Gastrocnemius medialis (tissue), 4 donors: Measurements from ENCODE around the gene C2CD4C. TPM values are rescaled to one million over a fixed set of nuclear protein-coding genes. Genes with fewer than 3 reads are reported as not detected.

Source experiments
- ATAC-seq, 2 donors: fragments of 150-250 bp; one replicate each; pipeline ENCODE4 v1.9.1; 2016
- DNase-seq, 2 donors: peaks; one replicate each; pipeline ENCODE4 v3.0.0-alpha.2; 2019
- H3K27ac ChIP-seq, 4 donors: fragments of 200-600 bp; sonication (generic); 1 replicate in 1 of 4; 2 replicates in 3 of 4; pipeline ENCODE4 v1.5.1; 2016 to 2018; ENCODE audit warnings: mild to moderate bottlenecking in 2 of 4, moderate library complexity in 1 of 4
- H3K27me3 ChIP-seq, 3 donors: fragments of 200-600 bp; sonication (generic) in 2 of 3; 1 replicate in 1 of 3; 2 replicates in 2 of 3; pipeline versions ENCODE4 v1.5.1 to v1.6.0; 2016 to 2019; ENCODE audit warnings: mild to moderate bottlenecking in 1 of 3, moderate library complexity in 1 of 3
- H3K36me3 ChIP-seq, 2 donors: fragments of 200-600 bp; sonication (generic) in 1 of 2; one replicate each; pipeline ENCODE4 v1.5.1; 2017 to 2018
- H3K4me1 ChIP-seq, 2 donors: fragments of 200-600 bp; sonication (generic) in 1 of 2; one replicate each; pipeline ENCODE4 v1.5.1; 2016 to 2017; ENCODE audit warnings: mild to moderate bottlenecking in 2 of 2
- H3K4me3 ChIP-seq, 4 donors: fragments of 200-600 bp; sonication (generic) in 3 of 4; 1 replicate in 1 of 4; 2 replicates in 3 of 4; pipeline ENCODE4 v1.5.1; 2016 to 2019; ENCODE audit warnings: mild to moderate bottlenecking in 2 of 4
- H3K9me3 ChIP-seq, 3 donors: fragments of 200-600 bp; sonication (generic) in 2 of 3; 1 replicate in 1 of 3; 2 replicates in 2 of 3; pipeline ENCODE4 v1.5.1; 2016 to 2019
- POLR2A ChIP-seq, 2 donors: fragments of 450-650 bp; IDR thresholded peaks; one replicate each; pipeline ENCODE4 v1.6.1; 2017; ENCODE audit warnings: antibody characterized with exemption in 2 of 2, mild to moderate bottlenecking in 2 of 2, moderate library complexity in 2 of 2
- in situ Hi-C, 4 donors: fragments of 200-750 bp; cut with MboI; loops; one replicate each; pipeline versions ENCODE4 v1.15.0 to v1.8.0; 2017; ENCODE audit warnings: low sequenced_read_pairs in 4 of 4
- intact Hi-C: fragments of 100-400 bp; cut with DNase I; formaldehyde crosslinking; loops from one replicate; pipeline ENCODE4 v1.15.1; 2023; ENCODE audit warnings: low total_unique reads
- total RNA-seq, 4 donors: library from RNA; depleted of rRNA; stranded (reverse); fragments of >200 nt; gene quantifications; one replicate each; pipeline versions ENCODE4 v1.1.0 to v1.2.3, GENCODE V29; 2016
- TF ChIP-seq, protein P1 (sequence below), 5 experiments: fragments of 450-650 bp in 3 of 5; fragments of 200-600 bp in 2 of 5; sonication (generic) in 2 of 5; IDR thresholded peaks in 4 of 5; conservative IDR thresholded peaks in 1 of 5; 1 replicate in 4 of 5; 2 replicates in 1 of 5; pipeline ENCODE4 v1.5.1; 2016 to 2019; ENCODE audit warnings: antibody characterized with exemption in 5 of 5, mild to moderate bottlenecking in 3 of 5, moderate library complexity in 3 of 5

Gene C2CD4C, protein sequence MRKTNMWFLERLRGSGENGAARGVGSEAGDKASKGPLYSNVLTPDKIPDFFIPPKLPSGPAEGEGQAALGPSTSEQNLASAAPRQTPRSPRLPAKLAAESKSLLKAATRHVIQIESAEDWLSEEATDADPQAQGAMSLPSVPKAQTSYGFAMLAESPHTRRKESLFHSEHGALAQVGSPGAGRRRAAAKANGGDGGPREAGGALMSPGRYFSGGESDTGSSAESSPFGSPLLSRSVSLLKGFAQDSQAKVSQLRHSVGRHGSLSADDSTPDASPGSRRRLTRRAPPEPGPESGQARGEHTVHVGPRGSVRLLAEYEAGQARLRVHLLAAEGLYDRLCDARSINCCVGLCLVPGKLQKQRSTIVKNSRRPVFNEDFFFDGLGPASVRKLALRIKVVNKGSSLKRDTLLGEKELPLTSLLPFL
- under 1 TPM; 0.15 to 0.78 (median 0.38) TPM for total RNA-seq

DNA sequence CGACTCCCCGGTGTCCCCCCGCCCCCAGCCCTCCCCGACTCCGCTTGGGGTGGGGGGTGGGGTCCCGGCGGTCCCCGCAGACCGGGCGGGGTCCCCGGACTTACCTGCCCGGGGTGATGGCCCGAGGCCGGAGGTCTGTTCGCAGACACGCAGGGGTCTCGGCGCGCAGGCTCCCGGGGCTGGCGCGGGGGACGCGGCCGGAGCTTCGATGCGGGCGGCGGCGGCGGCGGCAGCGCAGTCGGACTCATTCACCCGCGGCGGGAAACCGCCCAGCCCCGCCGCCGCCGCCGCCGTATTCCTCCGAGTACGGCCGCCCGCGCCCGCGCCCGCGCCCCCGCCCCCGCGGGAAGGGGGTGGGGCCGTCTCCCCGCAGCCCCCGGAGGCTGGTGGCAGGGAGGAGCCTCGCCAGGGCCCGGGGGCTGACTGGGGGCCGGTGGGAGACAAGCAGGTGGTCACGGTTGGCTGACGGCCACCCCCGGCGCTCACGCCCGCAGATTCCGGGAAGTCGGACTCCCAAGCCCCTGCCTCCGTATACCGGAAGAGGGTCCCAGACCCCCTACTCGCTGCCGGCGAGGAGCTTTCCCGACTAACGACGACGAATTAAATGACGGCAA is at the start of gene C2CD4C:
C2CD4C (minus strand) TSS at position 246 of the 614 bp plus-strand sequence. CDS start 786 bp downstream, outside the sequence.
- no peaks in the 10 kb centered on the region for H3K9me3 ChIP-seq
- intact Hi-C loops: no loop called here
- H3K27ac ChIP-seq: no peak within 1 kb of the TSS
- no peaks in the 10 kb centered on the region for H3K36me3 ChIP-seq
- ATAC-seq (no peak), DNase-seq (no peak)
- peak within 1 kb of the TSS; percentile 43 to 54 (median 50) for H3K4me3 ChIP-seq
- peaks cover 33 to 62% (median 53%) of the 10 kb centered on the region in 3 donors for H3K27me3 ChIP-seq
- in situ Hi-C loops: no loop called here
- TF ChIP-seq POLR2A (IDR thresholded peaks at IDR 0.05): no peak
- TF ChIP-seq, protein P1, sequence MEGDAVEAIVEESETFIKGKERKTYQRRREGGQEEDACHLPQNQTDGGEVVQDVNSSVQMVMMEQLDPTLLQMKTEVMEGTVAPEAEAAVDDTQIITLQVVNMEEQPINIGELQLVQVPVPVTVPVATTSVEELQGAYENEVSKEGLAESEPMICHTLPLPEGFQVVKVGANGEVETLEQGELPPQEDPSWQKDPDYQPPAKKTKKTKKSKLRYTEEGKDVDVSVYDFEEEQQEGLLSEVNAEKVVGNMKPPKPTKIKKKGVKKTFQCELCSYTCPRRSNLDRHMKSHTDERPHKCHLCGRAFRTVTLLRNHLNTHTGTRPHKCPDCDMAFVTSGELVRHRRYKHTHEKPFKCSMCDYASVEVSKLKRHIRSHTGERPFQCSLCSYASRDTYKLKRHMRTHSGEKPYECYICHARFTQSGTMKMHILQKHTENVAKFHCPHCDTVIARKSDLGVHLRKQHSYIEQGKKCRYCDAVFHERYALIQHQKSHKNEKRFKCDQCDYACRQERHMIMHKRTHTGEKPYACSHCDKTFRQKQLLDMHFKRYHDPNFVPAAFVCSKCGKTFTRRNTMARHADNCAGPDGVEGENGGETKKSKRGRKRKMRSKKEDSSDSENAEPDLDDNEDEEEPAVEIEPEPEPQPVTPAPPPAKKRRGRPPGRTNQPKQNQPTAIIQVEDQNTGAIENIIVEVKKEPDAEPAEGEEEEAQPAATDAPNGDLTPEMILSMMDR (IDR thresholded peaks at IDR 0.05 in 4 of 5, conservative IDR thresholded peaks at IDR 0.05 in 1 of 5): no peak
- peaks cover 5% of the 10 kb centered on the region in 2 donors for H3K4me1 ChIP-seq

DNA sequence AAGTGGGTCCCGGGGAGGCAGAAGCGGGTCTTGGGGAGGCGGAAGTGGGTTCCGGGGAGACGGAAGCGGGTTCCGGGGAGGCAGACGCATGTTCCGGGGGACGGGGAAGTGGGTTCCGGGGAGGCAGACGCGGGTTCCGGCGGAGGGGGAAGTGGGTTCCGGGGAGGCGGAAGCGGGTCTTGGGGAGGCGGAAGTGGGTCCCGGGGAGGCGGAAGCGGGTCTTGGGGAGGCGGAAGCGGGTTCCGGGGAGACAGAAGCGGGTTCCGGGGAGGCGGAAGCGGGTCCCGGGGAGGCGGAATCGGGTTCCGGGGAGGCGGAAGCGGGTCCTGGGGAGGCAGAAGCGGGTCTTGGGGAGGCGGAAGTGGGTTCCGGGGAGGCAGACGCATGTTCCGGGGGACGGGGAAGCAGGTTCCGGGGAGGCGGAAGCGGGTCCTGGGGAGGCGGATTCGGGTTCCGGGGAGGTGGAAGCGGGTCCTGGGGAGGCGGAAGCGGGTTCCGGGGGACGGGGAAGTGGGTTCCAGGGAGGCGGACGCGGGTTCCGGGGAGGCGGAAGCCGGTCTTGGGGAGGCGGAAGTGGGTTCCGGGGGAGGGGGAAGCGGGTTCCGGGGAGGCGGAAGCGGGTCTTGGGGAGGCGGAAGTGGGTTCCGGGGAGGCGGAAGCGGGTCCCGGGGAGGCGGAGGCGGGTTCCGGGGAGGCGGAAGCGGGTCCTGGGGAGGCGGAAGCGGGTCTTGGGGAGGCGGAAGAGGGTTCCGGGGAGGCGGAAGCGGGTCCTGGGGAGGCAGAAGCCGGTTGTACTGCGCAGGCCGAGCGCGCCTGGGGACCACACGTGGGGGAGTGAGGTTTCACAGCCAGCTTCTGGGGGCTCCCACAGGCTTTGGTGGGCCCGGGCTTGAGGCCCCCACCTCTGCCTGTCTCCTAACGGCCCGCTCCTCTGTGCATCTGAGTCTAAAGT is 49.4 kb upstream of the C2CD4C start:
- ATAC-seq (no peak), DNase-seq (no peak)
- TF ChIP-seq POLR2A (IDR thresholded peaks at IDR 0.05): no peak
- TF ChIP-seq, protein P1 (IDR thresholded peaks at IDR 0.05 in 4 of 5, conservative IDR thresholded peaks at IDR 0.05 in 1 of 5): no peak
- in situ Hi-C loops: no loop called here
- Histone ChIP-seq H3K4me1 (peaks cover 0 to 8% of the 10 kb centered on the region in 2 donors), H3K4me3 (no peak overlapping the region), H3K36me3 (no peaks in the 10 kb centered on the region), H3K9me3 (no peaks in the 10 kb centered on the region), H3K27ac (no peak overlapping the region), H3K27me3 (peaks cover 12 to 20% (median 15%) of the 10 kb centered on the region in 3 donors)
- intact Hi-C loops: no loop called here

DNA sequence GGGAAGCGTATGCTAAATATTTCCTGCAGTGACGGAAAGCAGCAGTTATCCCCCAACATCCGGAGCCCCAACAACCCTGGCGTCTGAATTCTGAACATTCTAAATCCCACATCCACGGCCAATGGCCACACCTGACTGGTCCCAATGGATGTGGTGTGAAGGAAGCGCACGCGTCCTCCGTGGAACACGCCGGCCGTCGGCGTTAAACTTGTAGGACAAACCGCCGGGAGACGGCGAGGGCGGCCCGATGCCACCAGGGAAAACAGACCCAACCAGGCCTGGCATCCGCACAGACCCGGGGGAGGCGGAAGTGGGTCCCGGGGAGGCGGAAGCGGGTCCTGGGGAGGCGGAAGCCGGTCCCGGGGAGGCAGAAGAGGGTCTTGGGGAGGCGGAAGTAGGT is 48.7 kb upstream of the C2CD4C start:
- TF ChIP-seq, protein P1 (IDR thresholded peaks at IDR 0.05 in 4 of 5, conservative IDR thresholded peaks at IDR 0.05 in 1 of 5): no peak
- Histone ChIP-seq H3K27ac (no peak overlapping the region), H3K4me1 (peaks cover 0 to 8% of the 10 kb centered on the region in 2 donors), H3K36me3 (no peaks in the 10 kb centered on the region), H3K9me3 (no peaks in the 10 kb centered on the region), H3K27me3 (peaks cover 10 to 20% (median 15%) of the 10 kb centered on the region in 3 donors), H3K4me3 (no peak overlapping the region)
- in situ Hi-C loops (no loop called here), intact Hi-C loops (no loop called here)
- DNase-seq: no peak
- ATAC-seq: no peak

DNA sequence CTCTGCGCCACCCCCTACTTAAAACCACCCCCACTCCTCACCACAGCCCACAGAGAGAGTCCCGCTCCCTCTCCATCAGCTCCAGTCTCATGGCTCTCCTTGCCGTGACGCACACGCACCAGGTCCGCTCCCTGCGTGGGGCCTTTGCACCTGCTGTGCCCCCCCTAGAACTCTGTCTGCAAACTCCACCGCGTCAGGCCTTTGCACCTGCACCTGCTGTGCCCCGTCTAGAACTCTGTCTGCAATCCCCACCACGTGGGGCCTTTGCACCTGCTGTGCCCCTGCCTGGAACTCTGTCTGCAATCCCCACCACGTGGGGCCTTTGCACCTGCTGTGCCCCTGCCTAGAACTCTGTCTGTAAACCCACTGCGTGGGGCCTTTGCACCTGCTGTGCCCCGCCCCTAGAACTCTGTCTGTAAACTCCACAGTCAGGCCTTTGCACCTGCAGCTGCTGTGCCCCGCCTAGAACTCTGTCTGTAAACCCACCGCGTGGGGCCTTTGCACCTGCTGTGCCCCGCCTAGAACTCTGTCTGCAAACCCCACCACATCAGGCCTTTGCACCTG is 47.7 kb upstream of the C2CD4C start:
- Histone ChIP-seq H3K4me3 (no peak overlapping the region), H3K36me3 (no peaks in the 10 kb centered on the region), H3K27ac (no peak overlapping the region), H3K9me3 (no peaks in the 10 kb centered on the region), H3K27me3 (peaks cover 5 to 17% (median 6%) of the 10 kb centered on the region in 3 donors), H3K4me1 (peaks cover 0 to 7% of the 10 kb centered on the region in 2 donors)
- no peak for TF ChIP-seq POLR2A (IDR thresholded peaks at IDR 0.05)
- TF ChIP-seq, protein P1 (IDR thresholded peaks at IDR 0.05 in 4 of 5, conservative IDR thresholded peaks at IDR 0.05 in 1 of 5): no peak
- intact Hi-C loops: no loop called here
- no peak for DNase-seq
- in situ Hi-C loops: no loop called here
- ATAC-seq: no peak
